HG03521 (cell line): ENCODE measurements around the gene CCT6B.
"Not testable (repeated sequence)": the region's sequence is repeated elsewhere in the genome, so short reads cannot be mapped to it uniquely, and the experiment has no call there.

Experiments
- ATAC-seq: cut with Tn5 transposase; IDR thresholded peaks from one replicate; pipeline ENCODE4 v1.9.1; 2021; ENCODE audit warnings: mild to moderate bottlenecking, moderate library complexity; ENCODE audit not compliant: unreplicated experiment

CCT6B gene

GRCh38 chr17:34980681-34981537, 19.6 kb upstream of the CCT6B start:
- ATAC-seq: peak; percentile 80

GRCh38 chr17:34980353-34980680, 19.1 kb upstream of the CCT6B start, which contains the start of gene LIG3:
LIG3 (plus strand) TSS chr17:34980512; CDS start chr17:34983006, 2,494 bp downstream.
- ATAC-seq: peak; percentile 81

- ATAC-seq: no peak
Observed at GRCh38 chr17:34979650-34980352, 18.5 kb upstream of the CCT6B start.

- no peak for ATAC-seq
Observed at GRCh38 chr17:34979153-34979552, 17.9 kb upstream of the CCT6B start.

- ATAC-seq: no peak
Observed at GRCh38 chr17:34974794-34975785, 13.8 kb upstream of the CCT6B start.

- no peak for ATAC-seq
Observed at GRCh38 chr17:34974179-34974578, 12.9 kb upstream of the CCT6B start.

GRCh38 chr17:34958438-34958837, 2.8 kb downstream of the CCT6B start:
- no peak for ATAC-seq

GRCh38 chr17:34950780-34951179, 10.5 kb downstream of the CCT6B start:
- not testable (repeated sequence) for ATAC-seq

- ATAC-seq: no peak
Observed at GRCh38 chr17:34930283-34930682, 31.0 kb downstream of the CCT6B start.

GRCh38 chr17:34926661-34927060, 34.6 kb downstream of the CCT6B start:
- no peak for ATAC-seq

GRCh38 chr17:34920676-34921075, 40.6 kb downstream of the CCT6B start:
- no peak for ATAC-seq

GRCh38 chr17:34917381-34917780, 43.9 kb downstream of the CCT6B start:
- no peak for ATAC-seq

- no peak for ATAC-seq
Observed at GRCh38 chr17:34916120-34916519, 45.1 kb downstream of the CCT6B start.

- ATAC-seq: no peak
Observed at GRCh38 chr17:34913001-34913400, 48.3 kb downstream of the CCT6B start.

- ATAC-seq: no peak
Observed at GRCh38 chr17:34909040-34909439, 52.2 kb downstream of the CCT6B start.

GRCh38 chr17:34902831-34903547, 58.3 kb downstream of the CCT6B start:
- no peak for ATAC-seq

- no peak for ATAC-seq
Observed at GRCh38 chr17:34899643-34900291, 61.5 kb downstream of the CCT6B start.

GRCh38 chr17:34895383-34895782, 65.9 kb downstream of the CCT6B start:
- no peak for ATAC-seq

GRCh38 chr17:34894964-34895363, 66.3 kb downstream of the CCT6B start:
- ATAC-seq: no peak
